Body of pancreas (tissue), 4 donors: Measurements from ENCODE around the gene GPS1.

Experiments
- POLR2A ChIP-seq, 3 donors: fragments of 450-650 bp; IDR thresholded peaks; one replicate each; pipeline ENCODE4 v1.6.1; 2016; ENCODE audit warnings: antibody characterized with exemption in 3 of 3, mild to moderate bottlenecking in 2 of 3
- TF ChIP-seq, protein P1 (sequence below), 7 experiments: fragments of 450-650 bp in 4 of 7; fragments of 200-600 bp in 3 of 7; sonication (generic) in 3 of 7; IDR thresholded peaks; one replicate each; pipeline ENCODE4 v1.5.1; 2016 to 2019; ENCODE audit warnings: antibody characterized with exemption in 7 of 7

DNA sequence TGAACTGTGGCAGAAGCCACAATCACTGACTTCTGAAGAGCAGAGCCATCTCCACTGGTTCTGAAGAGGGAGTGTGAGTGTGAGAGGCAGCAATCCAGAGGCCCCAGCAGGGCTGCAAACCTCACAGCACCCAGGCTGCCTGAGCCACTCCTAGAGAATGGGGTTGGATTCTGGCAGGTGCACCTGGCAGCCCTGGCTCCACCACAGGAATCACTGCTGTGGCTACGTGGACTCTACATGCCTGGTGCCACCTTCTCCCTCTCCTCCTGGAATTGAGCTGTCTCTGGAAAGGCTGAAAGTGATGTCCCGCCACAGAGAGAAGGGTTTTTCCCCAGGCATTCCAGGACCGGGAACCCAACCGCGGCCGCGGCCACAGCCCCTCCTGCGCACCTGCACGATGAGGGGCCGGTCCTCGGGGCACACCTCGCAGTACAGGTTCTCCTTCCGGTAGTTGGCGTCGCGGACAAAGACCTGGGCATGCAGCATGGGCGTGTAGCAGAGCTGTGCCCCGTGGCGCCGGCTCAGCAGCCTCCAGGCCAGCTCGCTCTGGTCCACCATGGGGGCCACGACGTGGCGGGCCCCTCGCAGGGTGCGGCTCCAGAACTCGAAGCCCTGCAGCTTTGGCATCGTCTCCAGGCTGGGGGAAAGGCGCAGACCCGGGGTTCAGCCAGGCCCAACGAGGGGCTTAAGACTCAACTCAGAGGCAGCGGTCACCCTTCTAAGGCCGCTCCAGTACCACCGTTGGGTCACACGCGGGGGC is 12.9 kb downstream of the GPS1 start:
- TF ChIP-seq, protein P1, sequence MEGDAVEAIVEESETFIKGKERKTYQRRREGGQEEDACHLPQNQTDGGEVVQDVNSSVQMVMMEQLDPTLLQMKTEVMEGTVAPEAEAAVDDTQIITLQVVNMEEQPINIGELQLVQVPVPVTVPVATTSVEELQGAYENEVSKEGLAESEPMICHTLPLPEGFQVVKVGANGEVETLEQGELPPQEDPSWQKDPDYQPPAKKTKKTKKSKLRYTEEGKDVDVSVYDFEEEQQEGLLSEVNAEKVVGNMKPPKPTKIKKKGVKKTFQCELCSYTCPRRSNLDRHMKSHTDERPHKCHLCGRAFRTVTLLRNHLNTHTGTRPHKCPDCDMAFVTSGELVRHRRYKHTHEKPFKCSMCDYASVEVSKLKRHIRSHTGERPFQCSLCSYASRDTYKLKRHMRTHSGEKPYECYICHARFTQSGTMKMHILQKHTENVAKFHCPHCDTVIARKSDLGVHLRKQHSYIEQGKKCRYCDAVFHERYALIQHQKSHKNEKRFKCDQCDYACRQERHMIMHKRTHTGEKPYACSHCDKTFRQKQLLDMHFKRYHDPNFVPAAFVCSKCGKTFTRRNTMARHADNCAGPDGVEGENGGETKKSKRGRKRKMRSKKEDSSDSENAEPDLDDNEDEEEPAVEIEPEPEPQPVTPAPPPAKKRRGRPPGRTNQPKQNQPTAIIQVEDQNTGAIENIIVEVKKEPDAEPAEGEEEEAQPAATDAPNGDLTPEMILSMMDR (IDR thresholded peaks at IDR 0.05): no peak
- no peak for TF ChIP-seq POLR2A (IDR thresholded peaks at IDR 0.05)
